ENCODE results near the gene AGTPBP1.

The AGTPBP1 gene

GRCh38 chr9:85667374-85667773 lies 74.4 kb downstream of the AGTPBP1 start:
- Histone ChIP-seq H3K4me3 (ENCODE audit: low read depth in 1 of 2, low read length in 2 of 2) (no peak overlapping the region), H3K27ac (ENCODE audit: low read length) (no peak overlapping the region), H3K36me3 (ENCODE audit: control insufficient read depth in 1 of 2, insufficient read depth in 2 of 2, low read length in 2 of 2) (peaks cover 4 to 18% of the 10 kb centered on the region in 2 donors), H3K9me3 (ENCODE audit: control insufficient read depth in 1 of 2, low read length in 2 of 2) (no peaks in the 10 kb centered on the region), H3K4me1 (ENCODE audit: control insufficient read depth in 1 of 2, insufficient read depth in 2 of 2, low read length in 2 of 2) (no peaks in the 10 kb centered on the region), H3K27me3 (ENCODE audit: low read depth, low read length) (no peaks in the 10 kb centered on the region)

DNA sequence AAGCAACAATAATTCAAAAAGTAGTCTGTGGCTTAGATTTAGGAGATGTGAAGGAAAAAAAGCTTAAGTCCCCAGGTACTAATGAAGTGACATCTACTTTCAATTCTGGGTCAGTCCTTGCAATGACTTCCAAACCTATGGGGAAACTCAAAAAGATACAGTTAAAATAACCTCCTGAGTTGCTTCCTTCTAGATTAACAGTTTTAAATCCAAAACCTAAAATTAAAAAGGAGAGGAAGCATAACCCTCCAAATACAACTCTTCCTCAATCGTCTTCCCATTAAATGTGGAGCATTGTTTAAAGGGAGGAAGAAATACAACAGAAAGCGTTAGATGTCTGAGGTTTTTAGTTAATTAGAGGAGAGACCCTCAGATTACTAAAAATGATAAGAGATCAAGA lies 75.7 kb downstream of the AGTPBP1 start:
- Histone ChIP-seq H3K36me3 (ENCODE audit: control insufficient read depth in 1 of 2, insufficient read depth in 2 of 2, low read length in 2 of 2) (peaks cover 4 to 10% of the 10 kb centered on the region in 2 donors), H3K4me3 (ENCODE audit: low read depth in 1 of 2, low read length in 2 of 2) (no peak overlapping the region), H3K4me1 (ENCODE audit: control insufficient read depth in 1 of 2, insufficient read depth in 2 of 2, low read length in 2 of 2) (no peaks in the 10 kb centered on the region), H3K27me3 (ENCODE audit: low read depth, low read length) (no peaks in the 10 kb centered on the region), H3K9me3 (ENCODE audit: control insufficient read depth in 1 of 2, low read length in 2 of 2) (no peaks in the 10 kb centered on the region), H3K27ac (ENCODE audit: low read length) (no peak overlapping the region)

DNA sequence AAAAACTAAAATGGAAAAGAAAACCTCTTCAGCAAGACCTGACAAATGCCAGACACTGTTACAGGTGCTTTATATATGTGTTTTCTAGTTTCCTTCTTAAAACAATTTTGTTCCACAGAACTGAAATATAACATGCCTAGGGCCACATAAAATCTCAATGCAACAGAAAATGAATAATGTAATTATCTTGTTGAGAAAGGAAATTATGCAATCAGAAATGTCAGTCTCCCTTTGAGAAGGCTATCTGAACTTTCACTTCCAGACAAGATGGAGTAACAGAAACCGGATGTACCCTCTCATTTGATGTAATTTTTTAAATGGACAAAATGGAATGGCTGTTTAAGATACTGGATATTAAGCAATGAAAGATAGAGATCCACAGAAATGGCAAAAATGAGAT lies 79.2 kb downstream of the AGTPBP1 start:
- no peak overlapping the region for H3K27ac ChIP-seq (ENCODE audit: low read length)
- no peaks in the 10 kb centered on the region for H3K36me3 ChIP-seq (ENCODE audit: control insufficient read depth in 1 of 2, insufficient read depth in 2 of 2, low read length in 2 of 2)
- H3K27me3 ChIP-seq (ENCODE audit: low read depth, low read length): no peaks in the 10 kb centered on the region
- no peak overlapping the region for H3K4me3 ChIP-seq (ENCODE audit: low read depth in 1 of 2, low read length in 2 of 2)
- no peaks in the 10 kb centered on the region for H3K4me1 ChIP-seq (ENCODE audit: control insufficient read depth in 1 of 2, insufficient read depth in 2 of 2, low read length in 2 of 2)
- H3K9me3 ChIP-seq (ENCODE audit: control insufficient read depth in 1 of 2, low read length in 2 of 2): no peaks in the 10 kb centered on the region

- Histone ChIP-seq H3K4me1 (ENCODE audit: control insufficient read depth in 1 of 2, insufficient read depth in 2 of 2, low read length in 2 of 2) (no peaks in the 10 kb centered on the region), H3K27me3 (ENCODE audit: low read depth, low read length) (no peaks in the 10 kb centered on the region), H3K27ac (ENCODE audit: low read length) (no peak overlapping the region), H3K9me3 (ENCODE audit: control insufficient read depth in 1 of 2, low read length in 2 of 2) (no peaks in the 10 kb centered on the region), H3K4me3 (ENCODE audit: low read depth in 1 of 2, low read length in 2 of 2) (no peak overlapping the region), H3K36me3 (ENCODE audit: control insufficient read depth in 1 of 2, insufficient read depth in 2 of 2, low read length in 2 of 2) (peaks cover 0 to 4% of the 10 kb centered on the region in 2 donors)
Measured at GRCh38 chr9:85658716-85659115, 83.0 kb downstream of the AGTPBP1 start.

GRCh38 chr9:85653153-85653552 lies 88.6 kb downstream of the AGTPBP1 start:
- peaks cover 4 to 5% of the 10 kb centered on the region in 2 donors for H3K36me3 ChIP-seq (ENCODE audit: control insufficient read depth in 1 of 2, insufficient read depth in 2 of 2, low read length in 2 of 2)
- no peaks in the 10 kb centered on the region for H3K27me3 ChIP-seq (ENCODE audit: low read depth, low read length)
- no peak overlapping the region for H3K27ac ChIP-seq (ENCODE audit: low read length)
- H3K4me3 ChIP-seq (ENCODE audit: low read depth in 1 of 2, low read length in 2 of 2): no peak overlapping the region
- no peaks in the 10 kb centered on the region for H3K4me1 ChIP-seq (ENCODE audit: control insufficient read depth in 1 of 2, insufficient read depth in 2 of 2, low read length in 2 of 2)
- H3K9me3 ChIP-seq (ENCODE audit: control insufficient read depth in 1 of 2, low read length in 2 of 2): no peaks in the 10 kb centered on the region

DNA sequence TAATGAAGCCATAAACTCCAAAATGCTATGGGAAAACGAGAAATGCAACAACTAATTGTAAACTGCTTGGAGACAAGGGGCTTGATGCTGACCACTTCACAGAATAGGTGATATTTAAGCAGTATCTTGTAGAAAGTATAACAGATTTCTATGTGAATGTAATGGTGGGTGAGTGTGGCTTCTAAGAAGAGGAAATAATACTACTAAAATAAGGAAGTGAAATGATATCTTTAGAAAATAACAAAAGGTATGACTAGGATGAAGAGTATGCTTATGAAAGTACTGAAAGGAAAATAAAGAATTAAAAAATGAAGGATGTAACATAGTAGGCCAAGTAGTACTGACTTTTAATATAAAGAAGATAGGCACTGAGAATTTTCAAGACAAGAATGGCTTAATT lies 94.2 kb downstream of the AGTPBP1 start:
- Histone ChIP-seq H3K36me3 (ENCODE audit: control insufficient read depth in 1 of 2, insufficient read depth in 2 of 2, low read length in 2 of 2) (peaks cover 0 to 5% of the 10 kb centered on the region in 2 donors), H3K9me3 (ENCODE audit: control insufficient read depth in 1 of 2, low read length in 2 of 2) (no peaks in the 10 kb centered on the region)

GRCh38 chr9:85645909-85646627 lies 95.7 kb downstream of the AGTPBP1 start:
- H3K4me3 ChIP-seq (ENCODE audit: low read depth in 1 of 2, low read length in 2 of 2): no peak overlapping the region
- no peak overlapping the region for H3K27ac ChIP-seq (ENCODE audit: low read length)
- peaks cover 0 to 8% of the 10 kb centered on the region in 2 donors for H3K36me3 ChIP-seq (ENCODE audit: control insufficient read depth in 1 of 2, insufficient read depth in 2 of 2, low read length in 2 of 2)
- H3K4me1 ChIP-seq (ENCODE audit: control insufficient read depth in 1 of 2, insufficient read depth in 2 of 2, low read length in 2 of 2): no peaks in the 10 kb centered on the region
- no peaks in the 10 kb centered on the region for H3K27me3 ChIP-seq (ENCODE audit: low read depth, low read length)
- H3K9me3 ChIP-seq (ENCODE audit: control insufficient read depth in 1 of 2, low read length in 2 of 2): no peaks in the 10 kb centered on the region

More for the DNA sequence above, 94.2 kb downstream of the AGTPBP1 start:
- H3K27me3 ChIP-seq (ENCODE audit: low read depth, low read length): no peaks in the 10 kb centered on the region
- no peak overlapping the region for H3K4me3 ChIP-seq (ENCODE audit: low read depth in 1 of 2, low read length in 2 of 2)
- no peak overlapping the region for H3K27ac ChIP-seq (ENCODE audit: low read length)
- H3K4me1 ChIP-seq (ENCODE audit: control insufficient read depth in 1 of 2, insufficient read depth in 2 of 2, low read length in 2 of 2): no peaks in the 10 kb centered on the region

GRCh38 chr9:85640425-85640824 lies 101.3 kb downstream of the AGTPBP1 start:
- Histone ChIP-seq H3K36me3 (ENCODE audit: control insufficient read depth in 1 of 2, insufficient read depth in 2 of 2, low read length in 2 of 2) (peaks cover 0 to 8% of the 10 kb centered on the region in 2 donors), H3K27ac (ENCODE audit: low read length) (no peak overlapping the region), H3K27me3 (ENCODE audit: low read depth, low read length) (no peaks in the 10 kb centered on the region)

DNA sequence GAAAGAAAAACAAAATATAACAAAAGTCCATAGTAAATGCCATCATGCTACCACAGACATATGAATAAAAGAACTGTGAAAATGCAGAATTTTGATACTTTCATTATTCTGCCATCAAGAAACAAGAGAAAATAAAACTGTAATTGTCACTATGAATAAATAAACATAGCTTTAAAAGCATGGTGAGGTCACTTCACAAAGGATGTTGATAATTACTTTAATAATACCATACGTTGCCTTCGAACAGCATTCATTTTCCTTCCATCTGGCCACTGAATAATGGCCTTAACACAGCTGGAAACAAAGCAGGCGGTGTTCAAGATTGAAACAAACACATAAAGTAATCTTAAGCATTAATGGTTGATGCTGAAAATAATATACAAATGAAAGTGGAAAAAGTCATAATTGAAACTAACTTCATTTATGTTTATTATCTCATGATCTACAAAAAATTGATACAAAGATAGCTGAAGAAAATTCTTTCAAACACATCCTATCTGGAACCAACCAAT lies 102.0 kb downstream of the AGTPBP1 start:
- H3K27me3 ChIP-seq (ENCODE audit: low read depth, low read length): no peaks in the 10 kb centered on the region
- H3K36me3 ChIP-seq (ENCODE audit: control insufficient read depth in 1 of 2, insufficient read depth in 2 of 2, low read length in 2 of 2): peaks cover 0 to 8% of the 10 kb centered on the region in 2 donors
- no peak overlapping the region for H3K4me3 ChIP-seq (ENCODE audit: low read depth in 1 of 2, low read length in 2 of 2)
- H3K27ac ChIP-seq (ENCODE audit: low read length): no peak overlapping the region
- no peaks in the 10 kb centered on the region for H3K4me1 ChIP-seq (ENCODE audit: control insufficient read depth in 1 of 2, insufficient read depth in 2 of 2, low read length in 2 of 2)
- H3K9me3 ChIP-seq (ENCODE audit: control insufficient read depth in 1 of 2, low read length in 2 of 2): no peaks in the 10 kb centered on the region

More at GRCh38 chr9:85640425-85640824, 101.3 kb downstream of the AGTPBP1 start:
- H3K4me1 ChIP-seq (ENCODE audit: control insufficient read depth in 1 of 2, insufficient read depth in 2 of 2, low read length in 2 of 2): no peaks in the 10 kb centered on the region
- H3K9me3 ChIP-seq (ENCODE audit: control insufficient read depth in 1 of 2, low read length in 2 of 2): no peaks in the 10 kb centered on the region
- no peak overlapping the region for H3K4me3 ChIP-seq (ENCODE audit: low read depth in 1 of 2, low read length in 2 of 2)

DNA sequence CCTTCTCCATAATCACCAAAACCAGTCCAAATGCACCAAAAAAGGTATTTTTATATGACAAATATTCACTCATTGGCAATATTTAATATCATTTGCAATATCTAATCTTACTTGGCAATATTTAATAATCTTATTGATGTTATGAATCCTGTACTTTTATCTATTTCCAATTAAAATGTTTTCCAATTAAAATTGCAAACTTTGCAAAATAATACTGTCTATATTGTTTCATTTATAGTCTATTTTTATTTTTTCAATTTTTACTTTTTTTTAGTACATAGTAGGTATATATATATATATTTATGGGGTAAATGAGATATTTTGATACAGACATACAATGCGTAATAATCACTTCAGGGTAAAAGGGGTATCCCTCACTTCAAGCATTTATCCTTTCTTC lies 109.9 kb downstream of the AGTPBP1 start:
- H3K4me1 ChIP-seq (ENCODE audit: control insufficient read depth in 1 of 2, insufficient read depth in 2 of 2, low read length in 2 of 2): no peaks in the 10 kb centered on the region
- H3K27me3 ChIP-seq (ENCODE audit: low read depth, low read length): no peaks in the 10 kb centered on the region
- no peak overlapping the region for H3K27ac ChIP-seq (ENCODE audit: low read length)
- peaks cover 6 to 10% of the 10 kb centered on the region in 2 donors for H3K36me3 ChIP-seq (ENCODE audit: control insufficient read depth in 1 of 2, insufficient read depth in 2 of 2, low read length in 2 of 2)
- H3K9me3 ChIP-seq (ENCODE audit: control insufficient read depth in 1 of 2, low read length in 2 of 2): no peaks in the 10 kb centered on the region
- no peak overlapping the region for H3K4me3 ChIP-seq (ENCODE audit: low read depth in 1 of 2, low read length in 2 of 2)

DNA sequence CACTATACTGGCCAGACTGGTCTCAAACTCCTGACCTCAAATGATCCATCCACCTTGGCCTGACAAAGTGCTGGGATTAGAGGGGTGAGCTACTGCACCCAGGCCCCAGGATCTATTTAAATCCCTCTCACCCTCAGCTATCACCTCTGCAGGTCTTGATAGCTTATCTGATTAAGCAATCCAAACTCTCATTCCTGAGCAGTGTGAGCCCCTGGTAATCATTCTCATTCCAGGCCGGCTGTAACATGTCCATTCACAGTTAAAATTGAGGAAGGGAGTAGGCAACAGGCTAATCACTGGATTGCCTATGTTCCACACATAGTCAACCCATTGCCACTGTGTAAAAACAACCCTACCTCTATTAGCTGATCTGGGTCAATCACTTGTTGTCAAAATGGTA lies 111.1 kb downstream of the AGTPBP1 start:
- Histone ChIP-seq H3K4me3 (ENCODE audit: low read depth in 1 of 2, low read length in 2 of 2) (no peak overlapping the region), H3K9me3 (ENCODE audit: control insufficient read depth in 1 of 2, low read length in 2 of 2) (no peaks in the 10 kb centered on the region), H3K4me1 (ENCODE audit: control insufficient read depth in 1 of 2, insufficient read depth in 2 of 2, low read length in 2 of 2) (no peaks in the 10 kb centered on the region), H3K27ac (ENCODE audit: low read length) (no peak overlapping the region), H3K36me3 (ENCODE audit: control insufficient read depth in 1 of 2, insufficient read depth in 2 of 2, low read length in 2 of 2) (peaks cover 6 to 10% of the 10 kb centered on the region in 2 donors), H3K27me3 (ENCODE audit: low read depth, low read length) (no peaks in the 10 kb centered on the region)

Measured in muscle layer of duodenum (tissue), 2 donors.